AG10803 (cell line): Measurements from ENCODE around the gene CACNG1.

ENCODE experiments used
- DNase-seq: peaks from one replicate; pipeline ENCODE4 v3.0.0; 2010; ENCODE audit warnings: low read depth
- H3K4me3 ChIP-seq: 2 replicates; pipeline ENCODE4 v1.5.1; 2011; ENCODE audit warnings: mild to moderate bottlenecking, low read length, control low read depth
- TF ChIP-seq, protein P1 (sequence below): conservative IDR thresholded peaks from 2 replicates; pipeline ENCODE4 v1.5.1; 2011; ENCODE audit warnings: mild to moderate bottlenecking, low read length, control low read depth, inconsistent platforms

CACNG1 gene

DNA sequence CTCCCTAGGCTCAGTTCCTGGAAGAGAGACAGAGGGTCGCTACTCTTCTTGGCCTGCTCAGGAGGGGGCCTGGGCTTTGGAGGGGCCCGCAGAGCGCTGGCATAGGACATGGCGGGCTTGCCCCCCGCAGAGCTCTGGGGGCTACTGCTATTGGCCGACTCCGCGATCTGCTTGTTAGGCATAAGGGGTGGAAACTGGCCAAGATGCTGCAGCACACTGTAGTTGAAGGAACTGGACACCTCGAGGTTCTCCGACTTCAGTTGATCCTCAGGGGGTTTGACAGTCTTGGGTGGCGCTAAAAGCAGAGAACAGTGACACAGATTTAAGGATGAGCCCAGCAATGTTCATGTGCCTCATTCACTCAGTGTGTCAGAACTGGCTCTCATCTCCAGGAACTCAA lies 33.9 kb downstream of the CACNG1 start:
- H3K4me3 ChIP-seq: no peak overlapping the region
- TF ChIP-seq, protein P1, sequence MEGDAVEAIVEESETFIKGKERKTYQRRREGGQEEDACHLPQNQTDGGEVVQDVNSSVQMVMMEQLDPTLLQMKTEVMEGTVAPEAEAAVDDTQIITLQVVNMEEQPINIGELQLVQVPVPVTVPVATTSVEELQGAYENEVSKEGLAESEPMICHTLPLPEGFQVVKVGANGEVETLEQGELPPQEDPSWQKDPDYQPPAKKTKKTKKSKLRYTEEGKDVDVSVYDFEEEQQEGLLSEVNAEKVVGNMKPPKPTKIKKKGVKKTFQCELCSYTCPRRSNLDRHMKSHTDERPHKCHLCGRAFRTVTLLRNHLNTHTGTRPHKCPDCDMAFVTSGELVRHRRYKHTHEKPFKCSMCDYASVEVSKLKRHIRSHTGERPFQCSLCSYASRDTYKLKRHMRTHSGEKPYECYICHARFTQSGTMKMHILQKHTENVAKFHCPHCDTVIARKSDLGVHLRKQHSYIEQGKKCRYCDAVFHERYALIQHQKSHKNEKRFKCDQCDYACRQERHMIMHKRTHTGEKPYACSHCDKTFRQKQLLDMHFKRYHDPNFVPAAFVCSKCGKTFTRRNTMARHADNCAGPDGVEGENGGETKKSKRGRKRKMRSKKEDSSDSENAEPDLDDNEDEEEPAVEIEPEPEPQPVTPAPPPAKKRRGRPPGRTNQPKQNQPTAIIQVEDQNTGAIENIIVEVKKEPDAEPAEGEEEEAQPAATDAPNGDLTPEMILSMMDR: no peak
- no peak for DNase-seq

DNA sequence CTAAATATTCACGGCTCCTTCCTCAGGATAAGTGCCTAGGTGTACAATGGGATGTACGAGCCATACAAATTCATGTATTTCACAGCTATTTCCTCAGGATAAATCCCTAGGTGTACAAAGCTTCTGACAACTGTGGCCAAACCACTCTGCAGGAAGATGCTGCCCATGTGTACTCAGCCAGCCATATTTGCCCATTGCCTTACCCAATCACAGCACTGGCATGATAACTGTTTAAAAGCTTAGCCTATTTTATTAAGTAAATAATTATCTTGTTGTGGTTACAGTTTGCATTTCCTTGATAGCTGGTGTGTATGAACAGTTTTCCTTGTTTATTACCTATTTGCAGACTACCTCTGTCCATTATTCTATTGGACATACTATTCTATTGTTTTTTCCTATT lies 35.1 kb downstream of the CACNG1 start:
- TF ChIP-seq, protein P1: no peak
- no peak for DNase-seq
- no peak overlapping the region for H3K4me3 ChIP-seq

DNA sequence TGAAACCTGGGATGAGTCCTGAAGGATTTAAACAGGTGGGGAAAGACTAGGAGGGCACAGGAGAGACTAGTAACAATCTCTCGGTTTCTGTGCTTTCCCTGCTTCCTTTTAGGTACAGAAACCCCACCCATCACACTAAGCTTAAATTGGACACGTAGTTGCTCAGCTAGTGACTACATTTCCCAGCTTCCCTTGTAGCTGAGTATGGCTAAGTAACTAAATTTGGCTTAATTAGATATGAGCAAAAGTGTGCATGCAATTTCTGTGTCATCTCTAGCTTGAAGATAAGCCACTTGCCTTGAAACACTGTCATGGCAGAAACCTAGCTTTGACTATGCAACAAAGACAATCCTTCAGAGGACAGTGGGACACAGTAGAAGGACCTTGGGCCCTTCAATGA lies 36.5 kb downstream of the CACNG1 start:
- TF ChIP-seq, protein P1: no peak
- no peak overlapping the region for H3K4me3 ChIP-seq
- no peak for DNase-seq

DNA sequence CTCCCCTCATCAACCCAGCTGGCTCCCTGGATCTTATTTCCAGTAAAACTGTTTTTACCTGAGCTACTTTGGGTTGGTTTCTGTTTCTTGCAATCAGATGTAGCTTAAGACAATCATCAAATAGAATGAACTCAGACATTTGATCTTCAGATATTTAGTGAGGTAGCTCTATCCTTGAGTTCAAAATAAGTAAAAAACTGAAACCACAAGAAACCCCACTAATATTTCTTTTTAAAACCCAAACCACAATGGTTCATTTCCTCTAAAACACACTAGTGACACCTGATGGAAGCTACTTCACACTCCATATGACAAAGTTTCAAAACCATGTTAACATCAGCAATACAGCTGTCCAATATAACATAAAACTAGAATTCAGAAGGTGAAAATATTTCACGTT lies 37.8 kb downstream of the CACNG1 start:
- DNase-seq: no peak
- TF ChIP-seq, protein P1: no peak

DNA sequence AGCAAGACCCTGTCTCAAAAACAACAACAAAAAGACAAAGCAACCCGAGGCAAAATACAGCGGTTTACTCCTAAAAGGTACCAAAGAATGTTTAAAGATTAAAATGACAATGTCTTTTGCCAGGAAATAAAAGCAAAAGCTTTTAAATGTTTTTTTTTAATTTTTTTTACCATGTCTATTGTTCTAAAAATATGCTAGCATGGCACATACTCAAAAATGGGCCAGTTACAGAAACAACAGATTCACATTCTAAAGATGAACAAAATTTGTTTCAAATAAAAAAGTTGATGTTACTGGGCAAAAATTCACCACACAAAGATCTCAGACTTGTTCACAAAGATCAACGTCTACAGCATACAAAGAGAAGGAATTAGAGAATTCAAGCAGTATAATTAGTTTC lies 41.1 kb downstream of the CACNG1 start:
- no peak for DNase-seq
- no peak overlapping the region for H3K4me3 ChIP-seq
- TF ChIP-seq, protein P1: no peak

More for the DNA sequence above, 37.8 kb downstream of the CACNG1 start:
- H3K4me3 ChIP-seq: no peak overlapping the region

DNA sequence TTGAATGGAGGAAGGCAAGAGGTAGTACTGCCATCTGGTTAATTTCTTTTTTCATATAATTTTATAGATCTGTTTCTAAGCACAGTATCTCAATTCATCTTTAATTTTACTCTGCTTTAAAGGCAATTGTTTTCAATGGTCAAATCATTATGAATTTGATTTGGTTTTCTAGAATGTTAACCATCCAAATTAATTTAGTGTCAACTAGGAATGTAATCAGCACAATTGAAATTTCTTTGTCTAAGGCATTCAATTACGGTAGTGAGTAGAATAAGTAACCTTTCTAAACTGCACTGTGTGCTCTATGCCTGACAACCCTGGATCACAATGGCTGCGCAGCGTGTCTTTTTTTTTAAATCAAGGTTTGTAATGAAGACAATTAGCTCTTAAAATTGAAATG lies 44.3 kb downstream of the CACNG1 start:
- no peak overlapping the region for H3K4me3 ChIP-seq
- DNase-seq: no peak
- TF ChIP-seq, protein P1: no peak

DNA sequence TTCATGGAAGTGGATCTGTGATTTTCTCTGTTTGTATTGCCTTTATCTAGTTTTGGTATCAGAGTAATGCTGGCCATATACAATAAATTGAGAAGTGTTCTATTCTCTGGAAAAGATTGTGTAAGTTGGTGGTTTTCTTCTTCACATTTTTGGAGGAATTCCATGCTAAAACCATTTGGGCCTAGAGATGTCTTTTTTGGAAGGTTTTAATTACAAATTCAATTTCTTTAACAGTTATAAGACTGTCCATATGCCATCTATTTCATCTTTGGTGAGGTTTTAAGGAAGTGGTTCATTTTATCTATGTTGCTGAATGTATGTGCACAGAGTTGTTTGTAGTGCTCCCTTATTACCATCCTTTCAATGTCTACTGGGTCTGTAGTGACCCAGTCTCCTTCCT lies 46.0 kb downstream of the CACNG1 start:
- TF ChIP-seq, protein P1: no peak
- DNase-seq: peak; percentile 17
- no peak overlapping the region for H3K4me3 ChIP-seq
